H9 (cell line): Measurements from ENCODE around the gene TRIO. TPM values are rescaled to one million over a fixed set of nuclear protein-coding genes. Genes with fewer than 3 reads are reported as not detected.
A peak's percentile ranks its signal among the peaks of the same experiment; 100 is the strongest.

Experiments
- DNase-seq: peaks from one replicate; pipeline ENCODE4 v3.0.0-alpha.2; 2017
- H2AFZ ChIP-seq: one replicate; pipeline ENCODE4 v1.6.1; 2013; ENCODE audit warnings: mild to moderate bottlenecking, low read length, control low read depth, moderate library complexity
- H2AK5ac ChIP-seq: 2 replicates; pipeline ENCODE4 v1.6.1; 2013; ENCODE audit warnings: low read length, control low read depth, mixed read lengths; ENCODE audit not compliant: insufficient read length
- H2BK120ac ChIP-seq: one replicate; pipeline ENCODE4 v1.6.1; 2013; ENCODE audit warnings: low read depth, mild to moderate bottlenecking, low read length, control low read depth, inconsistent platforms; ENCODE audit not compliant: poor library complexity, severe bottlenecking
- H2BK12ac ChIP-seq: 2 replicates; pipeline ENCODE4 v1.6.1; 2013; ENCODE audit warnings: low read length, control low read depth, mixed read lengths, low read depth; ENCODE audit not compliant: insufficient read length
- H2BK15ac ChIP-seq: 2 replicates; pipeline ENCODE4 v1.6.1; 2013; ENCODE audit warnings: low read depth, low read length, control low read depth
- H2BK20ac ChIP-seq: one replicate; pipeline ENCODE4 v1.6.1; 2013; ENCODE audit warnings: low read depth, mild to moderate bottlenecking, low read length, control low read depth, inconsistent platforms; ENCODE audit not compliant: poor library complexity, severe bottlenecking
- H2BK5ac ChIP-seq: 2 replicates; pipeline ENCODE4 v1.6.1; 2013; ENCODE audit warnings: low read length, control low read depth, mixed read lengths; ENCODE audit not compliant: insufficient read length
- H3K14ac ChIP-seq: 2 replicates; pipeline ENCODE4 v1.6.1; 2013; ENCODE audit warnings: low read length, control low read depth; ENCODE audit not compliant: insufficient read depth
- H3K18ac ChIP-seq: 2 replicates; pipeline ENCODE4 v1.6.1; 2013; ENCODE audit warnings: low read depth, mild to moderate bottlenecking, mixed read lengths, low read length, control low read depth; ENCODE audit not compliant: insufficient read length
- H3K23ac ChIP-seq: 2 replicates; pipeline ENCODE4 v1.6.1; 2013; ENCODE audit warnings: low read length, control low read depth, mixed read lengths, low read depth; ENCODE audit not compliant: insufficient read length
- H3K23me2 ChIP-seq: 2 replicates; pipeline ENCODE4 v1.6.1; 2013; ENCODE audit warnings: low read depth, mild to moderate bottlenecking, mixed read lengths, low read length, control low read depth; ENCODE audit not compliant: insufficient read length, poor library complexity, severe bottlenecking
- H3K27ac ChIP-seq: 2 replicates; pipeline ENCODE4 v1.5.1; 2013; ENCODE audit warnings: low read length, control low read depth, mixed read lengths, low read depth; ENCODE audit not compliant: insufficient read length
- H3K27me3 ChIP-seq: 2 replicates; pipeline ENCODE4 v1.6.1; 2013; ENCODE audit warnings: low read length, control low read depth, inconsistent platforms; ENCODE audit not compliant: insufficient read depth
- H3K4ac ChIP-seq: 2 replicates; pipeline ENCODE4 v1.6.1; 2013; ENCODE audit warnings: low read depth, mild to moderate bottlenecking, control low read depth, inconsistent platforms, low read length, moderate library complexity
- H3K4me1 ChIP-seq: 2 replicates; pipeline ENCODE4 v1.6.1; 2013; ENCODE audit warnings: low read length, control low read depth, inconsistent platforms; ENCODE audit not compliant: insufficient read depth
- H3K4me2 ChIP-seq: 2 replicates; pipeline ENCODE4 v1.6.1; 2013; ENCODE audit warnings: low read length, control low read depth, mixed read lengths; ENCODE audit not compliant: insufficient read length, insufficient read depth
- H3K56ac ChIP-seq: 2 replicates; pipeline ENCODE4 v1.6.1; 2013; ENCODE audit warnings: low read depth, mild to moderate bottlenecking, mixed read lengths, low read length, control low read depth; ENCODE audit not compliant: insufficient read length
- H3K79me1 ChIP-seq: 2 replicates; pipeline ENCODE4 v1.6.1; 2013; ENCODE audit warnings: low read depth, mild to moderate bottlenecking, moderate library complexity, low read length, control low read depth, inconsistent platforms; ENCODE audit not compliant: insufficient read depth, poor library complexity, severe bottlenecking
- H3K79me2 ChIP-seq: 2 replicates; pipeline ENCODE4 v1.6.1; 2013; ENCODE audit warnings: low read length, control low read depth, inconsistent platforms; ENCODE audit not compliant: insufficient read depth
- H3K9ac ChIP-seq: 2 replicates; pipeline ENCODE4 v1.6.1; 2013; ENCODE audit warnings: low read length, control low read depth, mixed read lengths; ENCODE audit not compliant: insufficient read length; ENCODE audit errors: extremely low read depth
- H3K9me3 ChIP-seq: one replicate; pipeline ENCODE4 v1.6.1; 2013; ENCODE audit warnings: low read depth, low read length, inconsistent platforms; ENCODE audit not compliant: control insufficient read depth
- H3T11ph ChIP-seq: one replicate; pipeline ENCODE4 v1.6.1; 2013; ENCODE audit warnings: mild to moderate bottlenecking, low read length, control low read depth, inconsistent platforms
- H4K20me1 ChIP-seq: one replicate; pipeline ENCODE4 v1.6.1; 2013; ENCODE audit not compliant: control insufficient read depth, insufficient read length, insufficient read depth
- H4K5ac ChIP-seq: 2 replicates; pipeline ENCODE4 v1.6.1; 2013; ENCODE audit warnings: low read depth, mild to moderate bottlenecking, mixed read lengths, low read length, control low read depth; ENCODE audit not compliant: insufficient read length
- H4K8ac ChIP-seq: replicated peaks from 2 replicates; pipeline ENCODE4 v1.6.1; 2013; ENCODE audit warnings: low read length, control low read depth, mixed read lengths, low read depth; ENCODE audit not compliant: insufficient read length
- H4K91ac ChIP-seq: 2 replicates; pipeline ENCODE4 v1.6.1; 2013; ENCODE audit warnings: low read depth, mild to moderate bottlenecking, moderate library complexity, mixed read lengths, low read length, control low read depth; ENCODE audit not compliant: insufficient read length
- H3K27ac Mint-ChIP-seq, 3 experiments: 2 replicates in 2 of 3; 3 replicates in 1 of 3; pipeline ENCODE4 v1.8.0; 2020 to 2021; ENCODE audit warnings: mixed read lengths in 3 of 3, mild to moderate bottlenecking in 1 of 3, moderate library complexity in 1 of 3
- H3K27me3 Mint-ChIP-seq: 2 replicates; pipeline ENCODE4 v1.8.0; 2021; ENCODE audit warnings: low read depth, mild to moderate bottlenecking, moderate library complexity, mixed read lengths
- H3K36me3 Mint-ChIP-seq, 3 experiments: 2 replicates in 2 of 3; 3 replicates in 1 of 3; pipeline ENCODE4 v1.8.0; 2020 to 2021; ENCODE audit warnings: low read depth in 3 of 3, mixed read lengths in 3 of 3; ENCODE audit not compliant: insufficient read depth in 1 of 3
- H3K4me1 Mint-ChIP-seq, 2 experiments: 2 replicates each; pipeline ENCODE4 v1.8.0; 2020; ENCODE audit warnings: mixed read lengths in 2 of 2
- H3K4me3 Mint-ChIP-seq, 2 experiments: 2 replicates in 1 of 2; 3 replicates in 1 of 2; pipeline ENCODE4 v1.8.0; 2020 to 2021; ENCODE audit warnings: mild to moderate bottlenecking in 2 of 2, mixed read lengths in 2 of 2, moderate library complexity in 1 of 2
- H3K9me3 Mint-ChIP-seq, 2 experiments: 2 replicates in 1 of 2; 3 replicates in 1 of 2; pipeline ENCODE4 v1.8.0; 2020; ENCODE audit warnings: mild to moderate bottlenecking in 2 of 2, mixed read lengths in 2 of 2, moderate library complexity in 1 of 2
- WGBS: extraction: QIAGEN DNeasy Blood & Tissue Kit; methylation state at CpG from one replicate; pipeline ENCODE4 v1.1.7; 2013; ENCODE audit warnings: missing lambda C conversion rate, low lambda C conversion rate, mixed read lengths; ENCODE audit not compliant: insufficient read length; ENCODE audit errors: extremely low coverage; 5-methylcytosine and 5-hydroxymethylcytosine counted together
- total RNA-seq: library from RNA; stranded (reverse); gene quantifications from 2 replicates; pipeline ENCODE4 v1.2.1, GENCODE V29; 2021
- TF ChIP-seq, protein P1 (sequence below): fragments of 200-600 bp; sonication (generic); conservative IDR thresholded peaks from 3 replicates; pipeline ENCODE4 v1.8.0; 2021; ENCODE audit warnings: antibody characterized with exemption, mild to moderate bottlenecking

Gene TRIO
- total RNA-seq, 1 experiment from 2014 or later, result 87.8 TPM

- Histone ChIP-seq H4K91ac (no peak overlapping the region), H2BK20ac (no peak overlapping the region), H2AFZ (no peak overlapping the region), H2BK120ac (no peak overlapping the region), H3K9me3 (no peaks in the 10 kb centered on the region), H3K79me1 (peaks cover 12% of the 10 kb centered on the region), H3K23me2 (no peaks in the 10 kb centered on the region), H3K27ac (no peak overlapping the region), H2BK5ac (no peak overlapping the region), H4K5ac (no peak overlapping the region), H3K9ac (no peak overlapping the region), H3K14ac (no peak overlapping the region), H4K20me1 (no peaks in the 10 kb centered on the region), H3K27me3 (no peaks in the 10 kb centered on the region), H3K23ac (no peak overlapping the region), H3K56ac (no peak overlapping the region), H3K4me1 (peaks cover 8% of the 10 kb centered on the region; the same call in 1 of the 2 replicates), H3T11ph (no peak overlapping the region), H3K4me2 (no peak overlapping the region), H4K8ac (no peak overlapping the region), H2BK12ac (no peak overlapping the region), H3K79me2 (peaks cover 61% of the 10 kb centered on the region; the same call in 1 of the 2 replicates), H2BK15ac (no peak overlapping the region), H3K4ac (no peak overlapping the region), H3K18ac (no peak overlapping the region), H2AK5ac (no peak overlapping the region)
- Mint-ChIP-seq H3K4me1 (peaks cover 65% of the 10 kb centered on the region in 2 experiments), H3K27me3 (no peaks in the 10 kb centered on the region), H3K36me3 (peaks cover 5 to 12% (median 7%) of the 10 kb centered on the region in 3 experiments; a peak in 6 of 7 replicates), H3K9me3 (peaks cover 5 to 6% of the 10 kb centered on the region in 2 experiments), H3K4me3 (no peak overlapping the region), H3K27ac (peak overlapping the region in 1 of 3 experiments; percentile 9; a peak in 2 of 7 replicates)
- DNase-seq, result no peak
- TF ChIP-seq, protein P1, sequence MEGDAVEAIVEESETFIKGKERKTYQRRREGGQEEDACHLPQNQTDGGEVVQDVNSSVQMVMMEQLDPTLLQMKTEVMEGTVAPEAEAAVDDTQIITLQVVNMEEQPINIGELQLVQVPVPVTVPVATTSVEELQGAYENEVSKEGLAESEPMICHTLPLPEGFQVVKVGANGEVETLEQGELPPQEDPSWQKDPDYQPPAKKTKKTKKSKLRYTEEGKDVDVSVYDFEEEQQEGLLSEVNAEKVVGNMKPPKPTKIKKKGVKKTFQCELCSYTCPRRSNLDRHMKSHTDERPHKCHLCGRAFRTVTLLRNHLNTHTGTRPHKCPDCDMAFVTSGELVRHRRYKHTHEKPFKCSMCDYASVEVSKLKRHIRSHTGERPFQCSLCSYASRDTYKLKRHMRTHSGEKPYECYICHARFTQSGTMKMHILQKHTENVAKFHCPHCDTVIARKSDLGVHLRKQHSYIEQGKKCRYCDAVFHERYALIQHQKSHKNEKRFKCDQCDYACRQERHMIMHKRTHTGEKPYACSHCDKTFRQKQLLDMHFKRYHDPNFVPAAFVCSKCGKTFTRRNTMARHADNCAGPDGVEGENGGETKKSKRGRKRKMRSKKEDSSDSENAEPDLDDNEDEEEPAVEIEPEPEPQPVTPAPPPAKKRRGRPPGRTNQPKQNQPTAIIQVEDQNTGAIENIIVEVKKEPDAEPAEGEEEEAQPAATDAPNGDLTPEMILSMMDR, result no peak
- WGBS, result no CpG with 5 or more reads among the region's 6 CpGs
Observed at GRCh38 chr5:14168144-14168792, 25.1 kb downstream of the TRIO start.
